WI38 (cell line): ENCODE measurements around the gene LLGL1.

Source experiments
- H3K4me3 ChIP-seq: 2 replicates; pipeline ENCODE4 v1.5.1; 2011; ENCODE audit warnings: low read depth, mild to moderate bottlenecking, control low read depth, low read length
- CTCF ChIP-seq: IDR thresholded peaks from 2 replicates; pipeline ENCODE4 v1.5.1; 2012; ENCODE audit warnings: low read depth, mild to moderate bottlenecking, control low read depth, low read length

LLGL1 gene

GRCh38 chr17:18182110-18182977, 43.1 kb upstream of the LLGL1 start:
- peak overlapping the region; percentile 83 for H3K4me3 ChIP-seq
- TF ChIP-seq CTCF: no peak

- TF ChIP-seq CTCF: no peak
Measured at GRCh38 chr17:18182978-18183333, 42.5 kb upstream of the LLGL1 start.

GRCh38 chr17:18183334-18184142, 41.9 kb upstream of the LLGL1 start, which contains the start of gene ALKBH5:
ALKBH5 (plus strand) TSS chr17:18183828; CDS start chr17:18184244, 416 bp downstream.
- 0 out of 2 replicates have a peak, but pooled peaks have one; percentile 6 for TF ChIP-seq CTCF
- H3K4me3 ChIP-seq: peak within 1 kb of the TSS; percentile 83

More at GRCh38 chr17:18182978-18183333, 42.5 kb upstream of the LLGL1 start:
- peak overlapping the region; percentile 83 for H3K4me3 ChIP-seq

- TF ChIP-seq CTCF: no peak
Measured at GRCh38 chr17:18184143-18185031, 41.0 kb upstream of the LLGL1 start.

GRCh38 chr17:18185391-18185790, 40.0 kb upstream of the LLGL1 start:
- peak overlapping the region; percentile 83 for H3K4me3 ChIP-seq
- no peak for TF ChIP-seq CTCF

More at GRCh38 chr17:18184143-18185031, 41.0 kb upstream of the LLGL1 start:
- peak overlapping the region; percentile 83 for H3K4me3 ChIP-seq

GRCh38 chr17:18185832-18186626, 39.4 kb upstream of the LLGL1 start:
- no peak for TF ChIP-seq CTCF
- H3K4me3 ChIP-seq: peak overlapping the region; percentile 83
